Endothelial cell (in vitro differentiated cells): ENCODE data around the gene RUBCNL. TPM values are rescaled to one million over a fixed set of nuclear protein-coding genes. Genes with fewer than 3 reads are reported as not detected.

Experiments used
- DNase-seq: peaks from one replicate; pipeline ENCODE4 v3.0.0; 2021; ENCODE audit warnings: low spot score
- H3K27ac Mint-ChIP-seq: one replicate; pipeline ENCODE4 v1.8.0; 2021; ENCODE audit warnings: mixed read lengths, inconsistent platforms; ENCODE audit not compliant: unreplicated experiment
- H3K27me3 Mint-ChIP-seq: one replicate; pipeline ENCODE4 v1.8.0; 2021; ENCODE audit warnings: mild to moderate bottlenecking, moderate library complexity, mixed read lengths, inconsistent platforms; ENCODE audit not compliant: unreplicated experiment
- H3K36me3 Mint-ChIP-seq: one replicate; pipeline ENCODE4 v1.8.0; 2021; ENCODE audit warnings: mild to moderate bottlenecking, low read depth, mixed read lengths, inconsistent platforms; ENCODE audit not compliant: unreplicated experiment
- H3K4me1 Mint-ChIP-seq: one replicate; pipeline ENCODE4 v1.8.0; 2021; ENCODE audit warnings: mild to moderate bottlenecking, mixed read lengths, inconsistent platforms; ENCODE audit not compliant: unreplicated experiment
- H3K4me3 Mint-ChIP-seq: one replicate; pipeline ENCODE4 v1.8.0; 2021; ENCODE audit warnings: mild to moderate bottlenecking, mixed read lengths, inconsistent platforms; ENCODE audit not compliant: unreplicated experiment
- H3K9me3 Mint-ChIP-seq: one replicate; pipeline ENCODE4 v1.8.0; 2021; ENCODE audit warnings: mixed read lengths, inconsistent platforms; ENCODE audit not compliant: unreplicated experiment
- CTCF ChIP-seq: fragments of 200-600 bp; sonication (generic); IDR thresholded peaks from one replicate; pipeline ENCODE4 v1.5.0; 2021; ENCODE audit warnings: antibody characterized with exemption; ENCODE audit not compliant: unreplicated experiment
- total RNA-seq: library from RNA; stranded (reverse); fragmentation: NEBNext Ultra II Directional; extraction: Animal tissue kit (Norgen Biotek cat#: 25700); gene quantifications from one replicate; pipeline ENCODE4 v1.2.1, GENCODE V29; 2021; ENCODE audit not compliant: unreplicated experiment

The RUBCNL gene
- total RNA-seq, 1 donor from 2014 or later = 0.31 TPM

GRCh38 chr13:46382224-46382623 is 4.8 kb downstream of the RUBCNL start:
- Mint-ChIP-seq H3K4me1 (peaks cover 2% of the 10 kb centered on the region), H3K27me3 (peaks cover 3% of the 10 kb centered on the region), H3K9me3 (no peaks in the 10 kb centered on the region), H3K36me3 (no peaks in the 10 kb centered on the region), H3K27ac (no peak overlapping the region), H3K4me3 (no peak overlapping the region)
- no peak for TF ChIP-seq CTCF
- no peak for DNase-seq

- Mint-ChIP-seq H3K36me3 (no peaks in the 10 kb centered on the region), H3K27me3 (no peaks in the 10 kb centered on the region), H3K4me3 (no peak overlapping the region), H3K4me1 (no peaks in the 10 kb centered on the region), H3K27ac (no peak overlapping the region), H3K9me3 (no peaks in the 10 kb centered on the region)
- no peak for TF ChIP-seq CTCF
- DNase-seq = no peak
Observed at GRCh38 chr13:46380242-46380641, 6.8 kb downstream of the RUBCNL start.

GRCh38 chr13:46379611-46380010 is 7.4 kb downstream of the RUBCNL start:
- no peak overlapping the region for H3K4me3 Mint-ChIP-seq

GRCh38 chr13:46378411-46378810 is 8.6 kb downstream of the RUBCNL start:
- no peak for TF ChIP-seq CTCF
- no peak for DNase-seq
- no peaks in the 10 kb centered on the region for H3K4me1 Mint-ChIP-seq
- H3K36me3 Mint-ChIP-seq = no peaks in the 10 kb centered on the region
- H3K4me3 Mint-ChIP-seq = no peak overlapping the region
- no peaks in the 10 kb centered on the region for H3K27me3 Mint-ChIP-seq
- no peaks in the 10 kb centered on the region for H3K9me3 Mint-ChIP-seq
- H3K27ac Mint-ChIP-seq = no peak overlapping the region

More at GRCh38 chr13:46379611-46380010, 7.4 kb downstream of the RUBCNL start:
- DNase-seq = no peak
- H3K9me3 Mint-ChIP-seq = no peaks in the 10 kb centered on the region
- H3K27me3 Mint-ChIP-seq = no peaks in the 10 kb centered on the region
- no peaks in the 10 kb centered on the region for H3K36me3 Mint-ChIP-seq
- H3K27ac Mint-ChIP-seq = no peak overlapping the region
- H3K4me1 Mint-ChIP-seq = no peaks in the 10 kb centered on the region
- no peak for TF ChIP-seq CTCF

- no peaks in the 10 kb centered on the region for H3K36me3 Mint-ChIP-seq
- DNase-seq = no peak
- TF ChIP-seq CTCF = no peak
- no peak overlapping the region for H3K4me3 Mint-ChIP-seq
- H3K27me3 Mint-ChIP-seq = no peaks in the 10 kb centered on the region
- no peak overlapping the region for H3K27ac Mint-ChIP-seq
- no peaks in the 10 kb centered on the region for H3K9me3 Mint-ChIP-seq
- no peaks in the 10 kb centered on the region for H3K4me1 Mint-ChIP-seq
Observed at GRCh38 chr13:46377554-46377953, 9.5 kb downstream of the RUBCNL start.
